Renal cortex interstitium (tissue), 11 donors: ENCODE measurements around the gene DENND11. TPM values are rescaled to one million over a fixed set of nuclear protein-coding genes. Genes with fewer than 3 reads are reported as not detected.
"Not testable (repeated sequence)": the region's sequence is repeated elsewhere in the genome, so short reads cannot be mapped to it uniquely, and the experiment has no call there.

ENCODE experiments used
- DNase-seq, 11 donors: peaks; one replicate each; pipeline ENCODE4 v3.0.0-alpha.2; 2013; ENCODE audit warnings: low read depth in 9 of 11, low spot score in 4 of 11; ENCODE audit errors: extremely low read depth in 1 of 11
- polyA plus RNA-seq, 3 donors: library from polyadenylated mRNA; unstranded; fragments of 120-200 nt; gene quantifications; one replicate each; pipeline ENCODE4 v1.2.1, GENCODE V29; 2013; ENCODE audit not compliant: insufficient read length in 3 of 3

Gene DENND11
- polyA plus RNA-seq, 3 donors: 25.4 to 32.6 (median 28.7) TPM

DNA sequence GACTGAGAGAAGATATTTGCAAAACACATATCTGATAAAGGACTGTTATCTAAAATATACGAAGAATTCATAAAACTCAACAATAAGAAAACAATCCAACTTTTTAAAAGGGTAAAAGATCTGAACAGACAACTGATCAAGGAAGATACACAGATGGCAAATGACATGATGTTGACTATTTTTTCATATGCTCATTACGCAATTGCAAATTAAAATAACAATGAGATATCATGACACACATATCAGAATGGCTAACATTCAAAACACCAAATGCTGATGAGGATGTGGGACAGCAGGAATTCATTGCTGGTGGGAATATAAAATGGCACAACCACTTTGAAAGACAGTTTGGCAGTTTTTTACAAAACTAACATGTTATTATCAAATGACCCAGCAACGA, 8.9 kb downstream of the DENND11 start:
- DNase-seq: no peak

- no peak for DNase-seq
Measured at GRCh38 chr7:141691961-141692360, 10.0 kb downstream of the DENND11 start.

DNA sequence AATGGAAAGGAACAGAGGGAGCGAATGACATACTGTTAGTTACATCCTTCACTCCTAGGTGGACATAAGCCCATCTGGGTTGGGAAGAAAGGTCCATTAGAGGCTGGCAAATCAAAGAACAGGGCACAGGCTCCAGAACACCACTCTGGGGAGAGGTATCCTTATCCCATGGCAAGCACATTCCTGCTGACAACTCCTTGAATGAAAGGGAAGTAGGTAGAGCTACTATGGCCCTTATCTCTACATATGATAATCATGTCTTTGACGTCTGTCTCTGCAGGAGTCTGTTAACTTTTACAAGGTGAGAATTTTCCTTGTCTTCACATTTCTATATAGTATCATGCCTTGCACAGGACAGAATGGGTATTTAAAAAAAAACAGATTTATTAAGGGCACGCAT, 10.4 kb downstream of the DENND11 start:
- DNase-seq: no peak

DNA sequence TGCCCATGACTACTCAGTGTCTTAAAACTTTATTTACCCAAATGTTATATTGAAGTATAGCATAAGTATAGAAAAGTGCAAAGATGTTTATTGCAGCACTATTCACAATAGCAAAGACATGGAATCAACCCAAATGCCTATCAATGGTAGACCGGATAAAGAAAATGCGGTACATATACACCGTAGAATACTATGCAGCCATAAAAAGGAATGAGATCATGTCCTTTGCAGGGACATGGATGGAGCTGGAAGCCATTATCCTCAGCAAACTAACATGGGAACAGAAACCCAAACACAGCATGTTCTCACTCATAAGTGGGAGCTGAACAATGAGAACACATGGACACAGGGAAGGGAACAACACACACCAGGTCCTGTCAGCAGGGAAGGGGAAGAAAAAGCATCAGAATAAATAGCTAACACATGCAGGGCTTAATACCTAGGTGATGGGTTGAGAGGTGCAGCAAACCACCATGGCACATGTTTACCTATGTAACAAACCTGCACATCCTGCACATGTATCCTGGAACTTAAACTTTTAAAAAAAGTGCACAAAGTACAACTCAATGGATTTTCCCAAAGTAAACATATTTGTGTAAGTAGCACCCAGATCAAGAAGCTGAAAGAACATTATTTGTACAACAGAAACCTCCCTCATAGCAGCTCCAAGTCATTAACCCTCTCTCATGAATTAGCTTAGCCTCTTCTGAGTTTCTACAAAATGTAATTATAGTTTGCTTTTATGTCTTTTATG, 12.7 kb downstream of the DENND11 start:
- not testable (repeated sequence) for DNase-seq

GRCh38 chr7:141688043-141688442, 13.9 kb downstream of the DENND11 start:
- DNase-seq: no peak

DNA sequence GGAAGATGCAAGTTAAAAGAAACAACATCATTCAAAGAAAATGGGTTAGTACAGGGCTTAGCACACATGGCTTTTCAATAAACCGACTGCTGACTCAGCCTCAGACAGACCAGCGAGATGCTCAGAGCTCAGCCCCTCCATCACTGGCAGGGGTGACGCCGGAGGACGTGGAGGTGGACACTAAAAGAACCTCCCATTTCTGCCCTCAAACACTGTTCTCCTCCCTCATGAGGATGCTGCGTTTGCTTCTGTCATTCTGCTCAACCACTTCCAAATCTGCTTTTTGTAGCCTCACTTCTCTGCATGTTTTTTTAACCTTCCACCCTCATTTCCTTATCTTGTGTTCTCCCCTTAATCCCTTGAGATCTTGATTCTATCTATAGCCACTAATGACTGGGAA, 15.3 kb downstream of the DENND11 start:
- DNase-seq: no peak

DNA sequence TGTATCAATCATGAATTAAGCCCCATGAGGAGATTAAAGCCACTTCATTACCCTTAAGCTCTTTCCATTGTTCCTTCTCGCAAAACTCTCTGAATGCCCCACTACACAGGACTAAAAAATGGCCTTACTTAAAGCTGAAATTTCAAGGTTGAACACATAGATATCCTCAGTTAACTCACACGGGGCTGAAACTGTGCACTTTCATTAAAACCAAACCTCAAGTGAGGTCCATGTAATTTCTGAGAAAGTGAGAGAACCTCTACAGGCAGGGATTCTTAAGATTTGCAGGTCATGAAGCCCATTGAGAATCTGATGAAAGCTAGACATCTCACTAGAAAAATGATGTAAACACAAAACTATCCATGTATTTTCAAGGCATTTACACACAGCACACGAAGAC, 15.9 kb downstream of the DENND11 start:
- no peak for DNase-seq

GRCh38 chr7:141685285-141686023, 16.5 kb downstream of the DENND11 start:
- no peak for DNase-seq

DNA sequence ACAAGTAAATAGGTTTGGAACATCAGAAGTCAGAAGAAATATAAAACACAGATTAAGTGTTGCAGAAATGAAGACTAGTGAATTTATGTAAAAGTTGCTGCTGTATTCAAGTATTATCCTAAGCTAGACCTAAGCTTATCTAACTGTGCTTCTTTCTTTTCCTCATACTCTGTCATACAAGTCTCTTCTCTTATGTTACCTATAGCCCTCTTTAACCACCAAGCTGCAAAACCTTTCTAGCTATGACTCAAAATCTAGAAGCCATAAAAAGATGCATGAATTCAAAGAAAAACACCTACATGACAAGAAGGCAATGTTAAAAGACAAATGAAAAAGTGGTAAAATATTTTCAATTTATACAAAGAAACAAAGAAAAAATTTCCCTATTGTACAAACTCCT, 23.0 kb downstream of the DENND11 start:
- DNase-seq: no peak

GRCh38 chr7:141676618-141677017, 25.3 kb downstream of the DENND11 start:
- DNase-seq: no peak

GRCh38 chr7:141675436-141676215, 26.3 kb downstream of the DENND11 start:
- DNase-seq: no peak

DNA sequence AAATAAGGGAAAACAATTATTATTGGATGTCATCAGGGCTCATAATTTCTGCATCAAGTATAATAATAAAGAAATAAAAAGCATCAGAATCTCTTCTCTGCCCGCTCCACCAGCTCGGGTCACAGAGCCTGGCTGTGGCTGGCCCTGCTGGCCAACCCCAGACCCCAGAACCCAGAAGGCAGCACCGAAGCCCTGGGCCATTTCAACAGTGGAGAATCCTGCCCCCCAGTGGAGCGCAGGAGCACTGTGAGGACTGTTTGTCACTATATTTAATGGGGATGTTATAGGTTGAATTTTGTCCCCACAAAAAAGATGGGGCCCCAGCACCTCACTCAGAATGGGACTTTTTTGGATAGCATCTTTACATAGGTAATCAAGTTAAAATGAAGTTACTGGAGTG, 27.3 kb downstream of the DENND11 start:
- peak in 1 of 11 donors; percentile 17 for DNase-seq

DNA sequence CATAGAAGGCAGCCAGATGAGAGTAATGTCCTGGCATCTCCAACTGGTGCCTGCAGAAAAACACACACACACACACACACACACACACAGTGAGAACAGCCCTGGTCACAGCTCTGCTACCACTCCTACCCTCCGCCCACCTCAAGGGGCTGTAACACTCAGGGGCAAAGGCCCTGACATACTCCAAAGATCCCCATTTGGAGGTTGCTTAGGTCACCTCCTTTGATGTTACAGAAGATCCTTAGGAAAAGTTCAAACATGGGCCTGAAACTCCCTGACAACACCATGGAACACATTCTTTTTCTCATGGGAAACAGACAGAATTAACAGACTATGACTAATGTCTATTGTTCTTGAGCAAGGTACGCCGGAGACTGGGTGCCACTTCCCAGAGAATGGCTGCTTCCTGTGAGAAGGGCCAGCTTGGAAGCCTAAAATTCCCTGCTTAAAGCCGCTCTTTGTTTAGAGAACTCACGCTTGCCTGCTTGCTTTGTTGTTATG, 27.7 kb downstream of the DENND11 start:
- DNase-seq: peak in 6 of 11 donors; percentile 11 to 45 (median 30)

- no peak for DNase-seq
Measured at GRCh38 chr7:141673346-141673745, 28.6 kb downstream of the DENND11 start.

GRCh38 chr7:141671705-141672496, 30.1 kb downstream of the DENND11 start:
- no peak for DNase-seq

GRCh38 chr7:141668853-141669252, 33.1 kb downstream of the DENND11 start:
- DNase-seq: no peak

DNA sequence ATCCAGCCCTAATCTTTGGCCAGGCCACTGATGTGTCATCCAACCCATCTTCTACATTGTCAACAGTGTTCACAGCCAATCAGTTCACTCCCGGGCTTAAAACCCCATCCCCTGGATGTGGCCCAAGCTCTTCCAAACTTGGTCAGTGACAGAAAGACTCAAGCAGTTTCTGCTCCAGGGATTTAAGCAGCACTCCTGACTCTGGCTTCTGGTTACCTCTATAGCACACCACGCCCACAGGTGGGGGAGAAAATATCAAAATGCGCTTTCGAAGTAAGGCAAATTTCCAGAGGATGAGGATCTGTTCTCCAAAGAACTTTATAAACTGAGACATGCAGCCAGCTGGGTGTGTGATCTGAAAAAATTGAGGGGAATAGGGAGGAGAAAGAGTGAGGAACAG, 35.9 kb downstream of the DENND11 start:
- no peak for DNase-seq

DNA sequence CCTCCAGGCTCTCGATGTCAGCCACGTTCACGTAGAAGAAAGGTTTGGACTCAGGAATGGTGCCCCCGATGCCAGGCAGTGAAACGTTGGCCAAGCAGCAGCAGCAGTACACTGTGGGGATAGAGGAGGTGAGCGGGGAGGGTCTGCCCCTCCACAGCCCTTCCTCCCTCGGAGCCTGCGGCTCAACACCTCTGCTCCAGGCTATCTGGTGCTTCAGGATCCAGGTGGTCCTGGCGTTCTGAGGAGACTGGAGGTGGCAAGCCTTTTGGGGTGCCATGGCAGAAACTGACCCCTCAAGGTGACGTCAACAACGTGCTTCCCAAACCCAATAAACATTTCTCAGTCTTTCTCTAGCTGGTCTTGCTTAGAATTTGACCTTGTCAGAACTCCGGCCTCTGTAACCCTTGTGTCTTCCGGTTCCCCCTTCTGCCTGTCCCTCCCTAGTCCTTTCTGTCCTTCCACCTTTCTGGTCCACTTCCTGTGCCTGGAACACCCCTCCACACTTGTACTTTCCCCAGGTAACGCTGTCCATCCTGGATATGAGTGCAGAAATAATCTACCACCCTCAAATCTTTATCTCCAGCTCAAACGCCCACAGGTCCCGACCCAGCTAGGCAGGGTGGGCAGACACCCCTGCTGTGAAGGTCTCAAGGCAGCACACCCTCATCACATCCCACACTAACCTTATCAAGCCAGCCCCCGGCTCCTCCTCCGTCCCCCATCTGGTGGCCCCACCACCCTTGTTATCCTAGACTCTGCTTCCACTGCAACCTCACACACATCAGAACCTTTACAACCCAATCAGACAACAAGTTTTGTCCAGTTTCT, 36.5 kb downstream of the DENND11 start:
- DNase-seq: no peak
